HFFc6 (cell line): ENCODE data around the gene WWP2. TPM values are rescaled to one million over a fixed set of nuclear protein-coding genes. Genes with fewer than 3 reads are reported as not detected.

Experiments used
- DNase-seq: peaks from one replicate; pipeline ENCODE4 v3.0.0-alpha.2; 2018
- H3K27ac Mint-ChIP-seq: 2 replicates; pipeline ENCODE4 v1.8.0; 2020; ENCODE audit warnings: mild to moderate bottlenecking, mixed read lengths
- H3K27me3 Mint-ChIP-seq: 2 replicates; pipeline ENCODE4 v1.8.0; 2021; ENCODE audit warnings: mild to moderate bottlenecking, moderate library complexity, mixed read lengths; ENCODE audit not compliant: insufficient read depth
- H3K36me3 Mint-ChIP-seq: 2 replicates; pipeline ENCODE4 v1.8.0; 2021; ENCODE audit warnings: low read depth, mixed read lengths
- H3K4me1 Mint-ChIP-seq: 2 replicates; pipeline ENCODE4 v1.8.0; 2020; ENCODE audit warnings: low read depth, mixed read lengths
- H3K4me3 Mint-ChIP-seq: 2 replicates; pipeline ENCODE4 v1.8.0; 2020; ENCODE audit warnings: mild to moderate bottlenecking, moderate library complexity, mixed read lengths
- H3K9me3 Mint-ChIP-seq: 2 replicates; pipeline ENCODE4 v1.8.0; 2020; ENCODE audit warnings: mild to moderate bottlenecking, mixed read lengths
- total RNA-seq, 6 experiments: library from RNA; stranded (reverse); fragmentation: NEBNext Ultra II Directional; extraction: Animal tissue kit (Norgen Biotek cat#: 25700); gene quantifications; 2 replicates in 1 of 6; 3 replicates in 5 of 6; pipeline ENCODE4 v1.2.3, GENCODE V29; 2021
- TF ChIP-seq, protein P1 (sequence below): fragments of 200-600 bp; sonication (generic); IDR thresholded peaks from 2 replicates; pipeline ENCODE4 v1.5.0; 2021; ENCODE audit warnings: antibody characterized with exemption, mild to moderate bottlenecking

WWP2 gene
- total RNA-seq, 6 experiments from 2014 or later, result 24.6 to 33.9 (median 30.5) TPM

DNA sequence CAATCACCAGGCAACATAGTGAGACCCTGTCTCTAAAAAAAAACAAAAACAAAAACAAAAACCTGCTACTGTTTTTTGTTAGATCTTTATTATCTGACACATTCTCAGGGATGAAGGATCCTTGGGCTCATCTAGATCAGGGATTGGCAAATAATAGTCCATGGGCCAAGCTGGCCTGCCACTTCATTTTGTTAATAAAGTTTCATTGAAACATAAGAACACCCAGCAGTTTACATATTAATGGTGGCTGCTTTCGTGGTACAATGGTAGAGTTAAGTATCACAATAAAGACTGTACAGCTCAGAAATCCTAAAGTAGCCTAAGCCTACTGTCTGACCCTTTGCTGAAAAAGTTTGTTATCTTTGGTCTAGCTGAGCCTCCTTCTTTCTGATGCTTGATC lies 156.1 kb downstream of the WWP2 start:
- Mint-ChIP-seq H3K27me3 (no peaks in the 10 kb centered on the region; the same call in 1 of the 2 replicates), H3K4me1 (peaks cover 30% of the 10 kb centered on the region), H3K4me3 (peak overlapping the region; percentile 88), H3K36me3 (no peaks in the 10 kb centered on the region), H3K9me3 (no peaks in the 10 kb centered on the region), H3K27ac (peak overlapping the region; percentile 96)
- TF ChIP-seq, protein P1, sequence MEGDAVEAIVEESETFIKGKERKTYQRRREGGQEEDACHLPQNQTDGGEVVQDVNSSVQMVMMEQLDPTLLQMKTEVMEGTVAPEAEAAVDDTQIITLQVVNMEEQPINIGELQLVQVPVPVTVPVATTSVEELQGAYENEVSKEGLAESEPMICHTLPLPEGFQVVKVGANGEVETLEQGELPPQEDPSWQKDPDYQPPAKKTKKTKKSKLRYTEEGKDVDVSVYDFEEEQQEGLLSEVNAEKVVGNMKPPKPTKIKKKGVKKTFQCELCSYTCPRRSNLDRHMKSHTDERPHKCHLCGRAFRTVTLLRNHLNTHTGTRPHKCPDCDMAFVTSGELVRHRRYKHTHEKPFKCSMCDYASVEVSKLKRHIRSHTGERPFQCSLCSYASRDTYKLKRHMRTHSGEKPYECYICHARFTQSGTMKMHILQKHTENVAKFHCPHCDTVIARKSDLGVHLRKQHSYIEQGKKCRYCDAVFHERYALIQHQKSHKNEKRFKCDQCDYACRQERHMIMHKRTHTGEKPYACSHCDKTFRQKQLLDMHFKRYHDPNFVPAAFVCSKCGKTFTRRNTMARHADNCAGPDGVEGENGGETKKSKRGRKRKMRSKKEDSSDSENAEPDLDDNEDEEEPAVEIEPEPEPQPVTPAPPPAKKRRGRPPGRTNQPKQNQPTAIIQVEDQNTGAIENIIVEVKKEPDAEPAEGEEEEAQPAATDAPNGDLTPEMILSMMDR, result no peak
- peak; percentile 7 for DNase-seq

DNA sequence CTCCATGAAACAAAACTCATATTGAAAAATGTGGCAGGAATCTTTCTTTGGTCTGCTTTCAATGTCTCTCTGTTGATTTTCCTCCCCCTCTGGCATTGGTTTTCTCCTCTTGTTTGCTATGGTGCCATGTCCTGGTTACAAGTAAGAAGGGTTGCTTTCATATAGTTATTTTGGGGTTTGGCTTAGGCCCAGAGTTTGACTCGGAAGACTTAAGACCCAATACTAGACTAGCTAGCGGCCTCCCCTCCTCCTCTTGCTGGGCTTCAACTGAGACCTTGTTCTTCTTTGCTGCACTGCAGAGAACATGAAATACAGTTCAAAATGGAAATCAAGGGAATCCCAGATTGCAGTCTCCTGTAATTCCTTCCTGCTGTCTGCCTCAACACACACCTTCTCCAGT lies 159.0 kb downstream of the WWP2 start:
- DNase-seq, result no peak
- H3K27me3 Mint-ChIP-seq, result no peaks in the 10 kb centered on the region
- no peak overlapping the region for H3K27ac Mint-ChIP-seq
- no peak overlapping the region for H3K4me3 Mint-ChIP-seq
- H3K9me3 Mint-ChIP-seq, result no peaks in the 10 kb centered on the region
- no peaks in the 10 kb centered on the region for H3K36me3 Mint-ChIP-seq
- peaks cover 30% of the 10 kb centered on the region for H3K4me1 Mint-ChIP-seq
- TF ChIP-seq, protein P1, result no peak

DNA sequence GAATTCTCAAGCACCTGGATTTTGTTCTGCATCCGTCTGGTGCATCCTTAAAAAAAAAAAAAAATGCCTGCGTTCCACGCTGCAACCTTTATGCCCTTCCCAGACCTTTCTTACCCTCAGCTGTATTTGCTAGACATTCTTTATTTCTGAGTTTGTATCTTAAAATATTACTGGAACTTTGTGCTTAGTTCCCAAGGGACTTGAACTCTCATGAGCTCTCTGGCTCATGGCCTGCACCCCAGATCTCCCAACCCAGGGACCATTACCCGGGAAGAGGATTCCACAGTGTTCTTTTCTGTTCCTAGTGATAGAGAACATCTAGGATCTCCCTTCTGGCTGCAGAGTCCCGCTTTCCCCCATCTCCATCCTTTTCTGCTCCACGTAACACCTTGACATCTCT lies 160.1 kb downstream of the WWP2 start:
- peaks cover 27% of the 10 kb centered on the region for H3K4me1 Mint-ChIP-seq
- H3K27ac Mint-ChIP-seq, result no peak overlapping the region
- H3K4me3 Mint-ChIP-seq, result no peak overlapping the region
- no peaks in the 10 kb centered on the region for H3K9me3 Mint-ChIP-seq
- no peaks in the 10 kb centered on the region for H3K27me3 Mint-ChIP-seq
- H3K36me3 Mint-ChIP-seq, result no peaks in the 10 kb centered on the region
- TF ChIP-seq, protein P1, result no peak
- no peak for DNase-seq

DNA sequence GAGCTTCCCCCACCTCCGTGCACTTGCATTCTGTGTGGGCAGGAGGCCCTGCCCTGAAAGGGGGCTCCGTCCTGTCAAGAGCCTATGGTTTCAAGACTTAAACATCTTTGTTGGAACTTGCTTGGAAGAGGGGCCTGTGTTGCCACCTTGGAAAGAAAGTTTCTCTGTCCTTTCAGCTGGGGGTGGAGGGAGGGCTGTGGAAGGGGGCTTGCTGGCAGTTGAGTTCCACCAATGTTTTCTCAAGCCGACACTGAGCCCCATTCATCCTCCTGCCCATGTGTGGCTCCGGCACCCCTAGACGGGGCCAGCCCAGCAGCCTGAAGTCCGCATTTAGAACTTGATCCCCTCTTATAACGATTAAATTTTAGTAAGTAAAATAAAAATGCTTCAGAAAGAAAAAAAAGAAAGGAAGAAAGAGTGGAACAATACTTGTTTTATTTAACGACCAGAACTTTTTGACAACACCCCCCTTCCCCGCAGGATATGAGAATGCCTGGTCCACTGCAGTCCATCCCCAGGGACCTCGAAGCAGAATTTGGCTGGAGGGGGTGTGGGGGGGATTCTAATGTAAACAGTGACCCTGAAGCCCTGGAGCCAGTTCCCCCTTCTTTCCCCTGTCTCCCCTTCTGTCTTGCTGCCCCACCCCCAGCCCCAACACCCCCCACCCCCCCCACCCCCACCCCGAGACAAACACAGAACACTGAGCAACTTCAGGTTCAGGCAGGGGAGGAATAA lies 162.1 kb downstream of the WWP2 start:
- H3K4me3 Mint-ChIP-seq, result no peak overlapping the region
- H3K4me1 Mint-ChIP-seq, result peaks cover 10% of the 10 kb centered on the region; the same call in 1 of the 2 replicates
- H3K36me3 Mint-ChIP-seq, result no peaks in the 10 kb centered on the region
- no peak overlapping the region for H3K27ac Mint-ChIP-seq
- no peaks in the 10 kb centered on the region for H3K9me3 Mint-ChIP-seq
- TF ChIP-seq, protein P1, result no peak
- DNase-seq, result no peak
- no peaks in the 10 kb centered on the region for H3K27me3 Mint-ChIP-seq

DNA sequence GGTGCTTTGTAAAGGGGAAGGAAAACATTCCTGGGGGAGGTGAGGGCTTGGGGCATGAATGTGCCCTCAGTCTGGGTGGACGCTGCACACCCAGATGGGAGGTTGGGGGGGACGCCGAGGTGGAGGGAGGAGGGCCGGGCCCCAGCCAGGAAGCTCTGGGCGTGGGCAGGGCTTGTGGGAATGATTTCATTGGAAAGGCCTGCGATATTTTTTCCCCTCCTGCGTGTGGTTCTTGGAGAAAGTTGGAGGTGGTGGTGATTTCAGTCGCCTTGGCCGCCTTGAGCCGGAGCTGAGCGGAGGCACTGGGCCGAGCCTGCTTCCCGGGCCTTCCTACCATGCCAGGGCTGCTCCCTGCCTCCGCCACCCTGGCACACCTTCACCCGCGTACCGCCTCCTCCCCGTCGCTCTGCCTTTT lies 162.7 kb downstream of the WWP2 start:
- TF ChIP-seq, protein P1, result no peak
- Mint-ChIP-seq H3K9me3 (no peaks in the 10 kb centered on the region), H3K27ac (no peak overlapping the region), H3K36me3 (no peaks in the 10 kb centered on the region), H3K27me3 (no peaks in the 10 kb centered on the region), H3K4me1 (peaks cover 10% of the 10 kb centered on the region; the same call in 1 of the 2 replicates), H3K4me3 (no peak overlapping the region)
- no peak for DNase-seq
